ENCODE data around the gene KCNH1. TPM values are rescaled to one million over a fixed set of nuclear protein-coding genes. Genes with fewer than 3 reads are reported as not detected.

Gene KCNH1
- total and polyA plus RNA-seq, 2 experiments from 2014 or later, result 0.71 to 1.8 TPM

DNA sequence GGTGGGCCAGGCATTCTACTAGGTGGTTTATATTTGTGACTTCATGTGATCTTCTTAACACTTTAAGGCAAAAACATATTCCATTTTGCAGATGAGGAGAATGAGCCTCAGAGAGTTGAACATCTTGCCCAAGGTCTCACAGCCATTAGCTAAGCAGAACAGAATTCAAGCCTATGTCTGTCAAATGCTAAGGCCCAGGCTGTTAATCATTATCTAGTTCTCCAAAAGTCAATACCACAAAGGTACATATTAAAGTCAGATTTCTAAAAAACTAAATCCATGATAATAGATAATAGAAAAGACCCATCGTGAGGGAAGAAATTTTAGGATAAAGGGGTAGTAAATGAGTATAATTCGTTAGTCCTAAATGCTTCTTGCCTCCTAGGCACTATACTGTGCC is 234.3 kb downstream of the KCNH1 start:
- Histone ChIP-seq H3K9me3 (ENCODE audit: low read depth) (no peaks in the 10 kb centered on the region), H3K4me2 (ENCODE audit: unreplicated experiment) (no peak overlapping the region), H2AFZ (no peak overlapping the region), H3K9ac (no peak overlapping the region), H3F3A (ENCODE audit: insufficient read depth) (no peaks in the 10 kb centered on the region), H3K36me3 (ENCODE audit: low read depth) (no peaks in the 10 kb centered on the region), H3K9me2 (ENCODE audit: insufficient read depth) (no peaks in the 10 kb centered on the region), H3K27ac (no peak overlapping the region), H3K4me3 (no peak overlapping the region), H3K79me2 (ENCODE audit: insufficient read depth) (no peaks in the 10 kb centered on the region), H4K20me1 (ENCODE audit: insufficient read depth) (no peaks in the 10 kb centered on the region), H3K27me3 (replicated peaks; ENCODE audit: insufficient read depth) (no peaks in the 10 kb centered on the region), H3K4me1 (ENCODE audit: insufficient read depth) (no peaks in the 10 kb centered on the region)
- WGBS, 2 experiments (ENCODE audit: low coverage in 1 of 2, low lambda C conversion rate in 2 of 2, missing lambda C conversion rate in 2 of 2), result 0 to 1% methylated on average over 2 of the region's 2 CpGs
- TF ChIP-seq EZH2 (IDR thresholded peaks at IDR 0.05; ENCODE audit: insufficient read depth, poor library complexity, severe bottlenecking) (no peak), EZH2phosphoT487 (IDR thresholded peaks at IDR 0.05; ENCODE audit: insufficient read depth, low read depth) (no peak)
- DNase-seq, result no peak
- in situ Hi-C loops (cut with MboI), result no loop called here

DNA sequence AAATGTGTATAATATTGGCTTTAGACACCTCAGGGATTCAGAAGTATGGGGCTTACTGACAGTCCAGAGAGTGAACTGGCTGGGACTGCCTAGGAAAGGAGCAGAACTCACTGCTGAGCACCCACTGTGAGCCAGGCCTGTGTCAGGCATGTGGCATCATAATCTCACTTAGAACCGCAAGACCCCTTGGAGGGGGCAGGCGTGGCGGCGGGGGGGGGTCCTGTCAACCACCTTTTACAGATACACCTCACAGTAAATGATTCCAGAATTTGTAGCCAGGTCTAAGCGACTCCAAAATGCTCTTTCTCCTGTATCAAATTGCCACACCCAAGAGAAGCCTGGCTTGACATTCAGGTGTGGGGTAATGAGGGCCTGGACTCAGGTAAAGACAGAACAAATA is 235.5 kb downstream of the KCNH1 start:
- DNase-seq, result no peak
- Histone ChIP-seq H3K27me3 (replicated peaks; ENCODE audit: insufficient read depth) (no peaks in the 10 kb centered on the region), H3K4me2 (ENCODE audit: unreplicated experiment) (no peak overlapping the region), H3K79me2 (ENCODE audit: insufficient read depth) (no peaks in the 10 kb centered on the region), H3K4me3 (no peak overlapping the region), H3F3A (ENCODE audit: insufficient read depth) (no peaks in the 10 kb centered on the region), H4K20me1 (ENCODE audit: insufficient read depth) (no peaks in the 10 kb centered on the region), H2AFZ (no peak overlapping the region), H3K9me2 (ENCODE audit: insufficient read depth) (no peaks in the 10 kb centered on the region), H3K27ac (no peak overlapping the region), H3K9me3 (ENCODE audit: low read depth) (no peaks in the 10 kb centered on the region), H3K36me3 (ENCODE audit: low read depth) (no peaks in the 10 kb centered on the region), H3K9ac (no peak overlapping the region), H3K4me1 (ENCODE audit: insufficient read depth) (no peaks in the 10 kb centered on the region)
- 34 to 37% methylated on average over 5 of the region's 5 CpGs for WGBS, 2 experiments (ENCODE audit: low coverage in 1 of 2, low lambda C conversion rate in 2 of 2, missing lambda C conversion rate in 2 of 2)
- in situ Hi-C loops (cut with MboI), result no loop called here
- no peak for TF ChIP-seq EZH2phosphoT487 (IDR thresholded peaks at IDR 0.05; ENCODE audit: insufficient read depth, low read depth)
- TF ChIP-seq EZH2 (IDR thresholded peaks at IDR 0.05; ENCODE audit: insufficient read depth, poor library complexity, severe bottlenecking), result no peak

DNA sequence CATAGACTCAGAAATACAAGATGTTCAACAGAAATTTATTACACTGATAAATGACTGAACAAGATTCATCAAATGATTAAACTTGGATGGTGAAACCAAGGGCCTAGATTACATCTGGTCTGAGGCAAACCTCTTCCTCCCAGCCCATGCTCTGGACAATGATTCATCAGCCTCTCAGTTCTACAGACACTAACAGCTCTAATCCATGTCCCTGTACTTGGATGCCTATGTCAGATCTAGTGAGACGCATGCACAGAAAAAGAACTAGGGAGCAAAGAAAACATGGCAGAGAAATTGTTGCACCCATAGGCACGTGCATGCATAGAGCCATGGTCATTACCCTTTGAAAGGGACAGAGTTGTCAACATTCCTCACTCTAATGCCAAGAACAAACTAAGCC is 250.1 kb downstream of the KCNH1 start:
- peaks cover 6% of the 10 kb centered on the region for H3K4me1 ChIP-seq (ENCODE audit: insufficient read depth)
- H3K4me3 ChIP-seq, result no peak overlapping the region
- H3K9me2 ChIP-seq (ENCODE audit: insufficient read depth), result no peaks in the 10 kb centered on the region
- no peak overlapping the region for H3K27ac ChIP-seq
- H3K79me2 ChIP-seq (ENCODE audit: insufficient read depth), result no peaks in the 10 kb centered on the region
- no peak overlapping the region for H2AFZ ChIP-seq
- no peaks in the 10 kb centered on the region for H4K20me1 ChIP-seq (ENCODE audit: insufficient read depth)
- H3K27me3 ChIP-seq (replicated peaks; ENCODE audit: insufficient read depth), result no peaks in the 10 kb centered on the region
- no peak overlapping the region for H3K4me2 ChIP-seq (ENCODE audit: unreplicated experiment)
- H3F3A ChIP-seq (ENCODE audit: insufficient read depth), result peaks cover 5% of the 10 kb centered on the region
- no peak overlapping the region for H3K9ac ChIP-seq
- DNase-seq, result peak; percentile 58
- no peaks in the 10 kb centered on the region for H3K9me3 ChIP-seq (ENCODE audit: low read depth)
- WGBS, 2 experiments (ENCODE audit: low coverage in 1 of 2, low lambda C conversion rate in 2 of 2, missing lambda C conversion rate in 2 of 2), result 25 to 28% methylated on average over 2 of the region's 2 CpGs
- in situ Hi-C loops (cut with MboI), result no loop called here
- TF ChIP-seq EZH2 (IDR thresholded peaks at IDR 0.05; ENCODE audit: insufficient read depth, poor library complexity, severe bottlenecking) (no peak), EZH2phosphoT487 (IDR thresholded peaks at IDR 0.05; ENCODE audit: insufficient read depth, low read depth) (no peak)
- no peaks in the 10 kb centered on the region for H3K36me3 ChIP-seq (ENCODE audit: low read depth)

DNA sequence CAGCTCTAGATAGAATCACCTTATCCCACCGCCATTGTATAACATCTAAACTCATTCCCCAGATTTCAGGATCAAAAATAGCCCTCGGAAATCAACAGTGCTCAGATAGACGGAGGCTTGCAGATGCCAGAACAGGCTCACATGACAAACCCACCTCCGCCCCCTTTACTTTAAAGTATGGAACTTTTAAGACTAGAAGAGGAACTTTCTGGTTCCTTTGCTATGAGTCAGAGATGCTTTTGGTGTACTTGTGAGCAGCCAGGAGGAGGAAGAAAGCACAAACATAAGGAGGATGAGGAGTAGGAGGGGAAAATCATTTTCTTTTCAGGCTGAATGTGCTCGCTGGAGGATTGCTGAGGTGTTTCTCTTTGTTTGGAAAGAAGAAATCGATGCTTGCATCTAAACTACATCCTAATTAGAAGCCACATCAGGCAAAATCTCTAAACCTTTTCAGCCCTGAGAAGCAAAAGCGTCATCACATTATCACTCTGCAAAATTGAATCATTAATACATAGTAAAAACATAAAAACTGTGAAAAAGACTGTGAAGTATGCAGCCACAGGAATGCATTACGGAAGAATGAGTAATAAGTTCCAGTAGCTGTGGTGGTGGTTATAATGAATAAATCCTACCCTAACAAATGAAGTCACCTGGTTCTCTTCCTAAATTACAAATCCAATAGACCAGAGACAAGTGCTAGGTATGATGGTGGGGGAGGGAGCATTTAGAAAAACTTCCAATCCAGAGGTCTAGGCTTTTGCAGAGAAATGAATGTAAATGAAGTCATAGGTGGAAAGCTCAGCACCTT is 251.3 kb downstream of the KCNH1 start:
- Histone ChIP-seq H3K36me3 (ENCODE audit: low read depth) (no peaks in the 10 kb centered on the region), H3K27me3 (replicated peaks; ENCODE audit: insufficient read depth) (no peaks in the 10 kb centered on the region), H3K4me3 (0 out of 2 replicates have a peak overlapping the region, but pooled peaks have one; percentile 7), H2AFZ (no peak overlapping the region), H3K9ac (no peak overlapping the region), H3K9me3 (ENCODE audit: low read depth) (no peaks in the 10 kb centered on the region), H3K27ac (peak overlapping the region; percentile 27; the same call in 1 of the 2 replicates), H3K9me2 (ENCODE audit: insufficient read depth) (no peaks in the 10 kb centered on the region), H3F3A (ENCODE audit: insufficient read depth) (peaks cover 5% of the 10 kb centered on the region), H3K4me2 (ENCODE audit: unreplicated experiment) (peak overlapping the region; percentile 50), H3K4me1 (ENCODE audit: insufficient read depth) (peaks cover 6% of the 10 kb centered on the region), H4K20me1 (ENCODE audit: insufficient read depth) (no peaks in the 10 kb centered on the region), H3K79me2 (ENCODE audit: insufficient read depth) (no peaks in the 10 kb centered on the region)
- no peak for TF ChIP-seq EZH2 (IDR thresholded peaks at IDR 0.05; ENCODE audit: insufficient read depth, poor library complexity, severe bottlenecking)
- TF ChIP-seq EZH2phosphoT487 (IDR thresholded peaks at IDR 0.05; ENCODE audit: insufficient read depth, low read depth), result peak; percentile 95
- in situ Hi-C loops (cut with MboI), result no loop called here
- 15 to 19% methylated on average over 8 of the region's 8 CpGs for WGBS, 2 experiments (ENCODE audit: low coverage in 1 of 2, low lambda C conversion rate in 2 of 2, missing lambda C conversion rate in 2 of 2)
- DNase-seq, result peak; percentile 61

All from GM23248 (cell line).